Muscle layer of duodenum (tissue), 2 donors: Measurements from ENCODE around the gene TXLNG.
"Not testable (repeated sequence)": the region's sequence is repeated elsewhere in the genome, so short reads cannot be mapped to it uniquely, and the experiment has no call there.

Source experiments
- H3K27ac ChIP-seq: one replicate; pipeline ENCODE4 v1.7.0; 2013; ENCODE audit warnings: mild to moderate bottlenecking, low read length
- H3K27me3 ChIP-seq: one replicate; pipeline ENCODE4 v1.7.0; 2013; ENCODE audit warnings: low read depth, mild to moderate bottlenecking, control low read depth, low read length
- H3K36me3 ChIP-seq, 2 donors: one replicate each; pipeline ENCODE4 v1.7.0; 2013; ENCODE audit warnings: low read length in 2 of 2, control low read depth in 1 of 2, mild to moderate bottlenecking in 1 of 2; ENCODE audit not compliant: insufficient read depth in 2 of 2, control insufficient read depth in 1 of 2
- H3K4me1 ChIP-seq, 2 donors: one replicate each; pipeline ENCODE4 v1.7.0; 2013; ENCODE audit warnings: low read length in 2 of 2, mild to moderate bottlenecking in 2 of 2, control low read depth in 1 of 2, moderate library complexity in 1 of 2; ENCODE audit not compliant: insufficient read depth in 2 of 2, control insufficient read depth in 1 of 2
- H3K4me3 ChIP-seq, 2 donors: one replicate each; pipeline ENCODE4 v1.7.0; 2013; ENCODE audit warnings: low read length in 2 of 2, low read depth in 1 of 2, mild to moderate bottlenecking in 1 of 2
- H3K9me3 ChIP-seq, 2 donors: one replicate each; pipeline ENCODE4 v1.7.0; 2013; ENCODE audit warnings: low read length in 2 of 2, control low read depth in 1 of 2, mild to moderate bottlenecking in 1 of 2; ENCODE audit not compliant: control insufficient read depth in 1 of 2
- donor health status: healthy.

The TXLNG gene

GRCh38 chrX:16839852-16840460, 53.7 kb downstream of the TXLNG start:
- Histone ChIP-seq H3K4me3 (no peak overlapping the region), H3K27ac (no peak overlapping the region), H3K9me3 (no peaks in the 10 kb centered on the region), H3K4me1 (peaks cover 0 to 2% of the 10 kb centered on the region in 2 donors), H3K27me3 (no peaks in the 10 kb centered on the region), H3K36me3 (peaks cover 15 to 25% of the 10 kb centered on the region in 2 donors)

- Histone ChIP-seq H3K27me3 (no peaks in the 10 kb centered on the region), H3K36me3 (peaks cover 30 to 32% of the 10 kb centered on the region in 2 donors), H3K4me3 (no peak overlapping the region), H3K4me1 (peaks cover 0 to 2% of the 10 kb centered on the region in 2 donors), H3K9me3 (no peaks in the 10 kb centered on the region), H3K27ac (no peak overlapping the region)
These were observed 56.4 kb downstream of the TXLNG start for GRCh38 chrX:16842684-16843083.

DNA sequence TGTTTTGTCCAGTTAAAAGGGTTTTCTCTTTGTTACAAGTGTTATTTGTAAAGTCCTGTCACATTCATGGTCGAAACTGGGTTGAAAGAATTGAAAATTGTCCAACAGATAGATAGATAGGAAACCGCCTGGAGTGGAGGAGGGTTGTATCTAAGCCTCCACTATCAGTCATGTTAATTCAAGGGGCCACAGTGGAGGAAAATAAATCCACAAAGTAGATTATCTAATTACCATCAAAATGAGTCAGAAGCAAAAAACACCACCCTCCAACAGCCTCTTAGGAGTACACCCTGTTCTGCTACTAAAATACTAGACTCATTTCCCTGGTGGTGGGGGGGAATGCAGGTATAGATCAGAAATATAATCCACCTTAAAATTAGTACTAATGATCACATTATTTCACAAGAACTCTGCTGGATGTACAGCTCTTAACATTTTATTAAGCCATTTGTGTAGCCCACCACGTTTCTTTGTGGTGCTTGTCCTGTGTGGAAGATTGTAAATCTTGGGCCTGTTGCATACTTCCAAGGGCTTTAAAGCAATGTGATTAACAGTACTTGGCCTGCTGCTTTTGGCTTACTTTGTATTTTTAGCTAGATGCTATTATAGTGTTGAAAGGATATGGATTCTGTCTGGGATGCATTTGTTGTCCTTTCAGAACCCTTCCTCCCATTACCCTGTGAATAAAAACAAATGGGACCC, 57.1 kb downstream of the TXLNG start:
- Histone ChIP-seq H3K36me3 (peaks cover 30 to 33% of the 10 kb centered on the region in 2 donors), H3K4me3 (no peak overlapping the region), H3K27ac (no peak overlapping the region), H3K27me3 (no peaks in the 10 kb centered on the region), H3K9me3 (no peaks in the 10 kb centered on the region), H3K4me1 (peaks cover 0 to 2% of the 10 kb centered on the region in 2 donors)

DNA sequence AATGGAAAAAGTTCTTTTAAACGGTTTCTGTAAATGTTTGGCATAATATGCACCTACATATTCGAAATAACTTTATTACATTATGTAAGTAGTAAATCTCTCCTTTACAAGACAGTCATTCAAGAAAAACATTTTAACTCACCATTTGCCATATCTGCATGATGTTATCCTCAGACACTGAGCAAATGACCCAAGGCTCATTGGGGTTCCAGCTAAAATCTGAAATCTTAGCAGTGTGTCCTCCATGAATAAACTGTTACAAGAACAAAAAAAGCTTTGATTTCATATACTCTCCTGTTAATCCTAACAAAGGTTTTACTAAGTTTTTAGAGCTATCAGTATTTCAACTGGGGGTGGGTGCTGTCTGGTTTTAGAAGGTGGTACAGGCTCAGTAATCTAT, 59.4 kb downstream of the TXLNG start:
- H3K36me3 ChIP-seq: peaks cover 25 to 33% of the 10 kb centered on the region in 2 donors
- no peaks in the 10 kb centered on the region for H3K4me1 ChIP-seq
- H3K27me3 ChIP-seq: no peaks in the 10 kb centered on the region
- H3K27ac ChIP-seq: no peak overlapping the region
- H3K9me3 ChIP-seq: no peaks in the 10 kb centered on the region
- no peak overlapping the region for H3K4me3 ChIP-seq

DNA sequence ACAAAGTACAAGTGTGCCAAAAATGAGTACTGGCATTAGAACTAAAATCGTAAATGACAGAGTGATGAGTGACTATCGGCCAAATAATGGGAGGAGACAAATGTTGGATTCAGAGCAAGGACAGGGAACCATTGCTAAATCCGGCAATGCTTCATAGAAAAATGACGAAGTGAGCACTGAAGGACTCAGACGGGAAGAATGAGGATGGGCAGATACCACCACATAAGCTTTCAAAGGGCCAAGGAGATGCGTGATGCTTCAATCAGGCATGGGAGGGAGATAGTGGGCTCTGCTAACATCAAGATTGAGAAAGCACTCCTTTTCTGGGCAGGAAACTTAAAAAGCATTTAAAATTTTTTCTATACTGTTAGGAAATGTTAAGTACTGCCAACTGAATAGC, 62.3 kb downstream of the TXLNG start:
- H3K27ac ChIP-seq: no peak overlapping the region

DNA sequence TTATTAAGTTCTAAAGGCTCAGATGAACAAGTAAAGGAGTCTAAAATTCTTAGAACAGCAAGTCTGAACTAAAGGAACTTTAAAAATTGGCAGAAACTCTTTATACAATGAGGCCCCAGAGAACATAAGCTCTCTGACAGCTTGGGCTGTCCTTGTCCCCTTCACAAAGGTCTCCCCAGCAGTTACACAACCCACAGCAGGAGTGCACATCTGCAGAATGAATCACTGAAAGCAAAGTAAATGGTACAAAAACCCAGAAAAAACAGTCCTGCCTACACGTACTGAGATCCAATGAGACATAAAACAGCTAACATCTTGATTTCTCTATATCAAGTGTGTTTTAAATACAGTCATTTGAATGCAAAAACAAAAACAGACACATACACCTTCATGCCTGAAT, 65.2 kb downstream of the TXLNG start:
- Histone ChIP-seq H3K4me1 (no peaks in the 10 kb centered on the region), H3K27me3 (no peaks in the 10 kb centered on the region), H3K27ac (no peak overlapping the region), H3K4me3 (no peak overlapping the region), H3K9me3 (no peaks in the 10 kb centered on the region), H3K36me3 (peaks cover 16 to 18% of the 10 kb centered on the region in 2 donors)

More for the DNA sequence above, 62.3 kb downstream of the TXLNG start:
- Histone ChIP-seq H3K36me3 (peaks cover 26 to 31% of the 10 kb centered on the region in 2 donors), H3K4me1 (no peaks in the 10 kb centered on the region), H3K9me3 (no peaks in the 10 kb centered on the region), H3K4me3 (no peak overlapping the region), H3K27me3 (no peaks in the 10 kb centered on the region)

GRCh38 chrX:16851827-16852226, 65.6 kb downstream of the TXLNG start:
- Histone ChIP-seq H3K27ac (no peak overlapping the region), H3K27me3 (no peaks in the 10 kb centered on the region), H3K4me3 (no peak overlapping the region), H3K4me1 (no peaks in the 10 kb centered on the region), H3K36me3 (peaks cover 17 to 20% of the 10 kb centered on the region in 2 donors), H3K9me3 (no peaks in the 10 kb centered on the region)

- Histone ChIP-seq H3K27me3 (no peaks in the 10 kb centered on the region), H3K9me3 (no peaks in the 10 kb centered on the region), H3K4me1 (no peaks in the 10 kb centered on the region), H3K4me3 (no peak overlapping the region), H3K36me3 (peaks cover 25% of the 10 kb centered on the region in 2 donors), H3K27ac (no peak overlapping the region)
These were observed 66.4 kb downstream of the TXLNG start for GRCh38 chrX:16852617-16853179.

DNA sequence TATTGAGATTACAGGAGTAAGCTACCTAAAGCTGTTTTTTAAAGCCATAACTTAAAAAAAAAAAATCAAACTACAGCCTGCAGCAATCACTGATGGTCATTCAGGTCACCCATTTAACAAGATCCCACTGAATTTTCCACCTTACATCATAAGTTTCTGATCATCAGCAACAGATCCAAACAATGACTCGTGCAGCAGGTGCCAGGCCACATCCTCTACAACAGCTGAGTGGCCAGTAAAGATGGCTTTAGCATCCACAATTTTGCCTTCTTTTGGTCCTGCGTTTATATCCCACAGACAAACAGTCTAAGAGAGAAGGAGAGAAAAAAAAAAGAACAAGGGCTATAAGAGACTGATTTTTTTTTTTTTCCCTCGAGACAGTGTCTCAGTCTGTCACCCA, 67.3 kb downstream of the TXLNG start:
- peaks cover 21 to 26% of the 10 kb centered on the region in 2 donors for H3K36me3 ChIP-seq
- no peak overlapping the region for H3K4me3 ChIP-seq
- no peaks in the 10 kb centered on the region for H3K9me3 ChIP-seq
- H3K27me3 ChIP-seq: no peaks in the 10 kb centered on the region
- no peaks in the 10 kb centered on the region for H3K4me1 ChIP-seq
- H3K27ac ChIP-seq: no peak overlapping the region

- Histone ChIP-seq H3K36me3 (peaks cover 26% of the 10 kb centered on the region in 2 donors), H3K9me3 (no peaks in the 10 kb centered on the region), H3K4me3 (no peak overlapping the region), H3K27ac (no peak overlapping the region), H3K27me3 (no peaks in the 10 kb centered on the region), H3K4me1 (no peaks in the 10 kb centered on the region)
These were observed 69.3 kb downstream of the TXLNG start for GRCh38 chrX:16855363-16856075.

GRCh38 chrX:16856076-16856404, 69.8 kb downstream of the TXLNG start:
- not testable (repeated sequence) for H3K27me3 ChIP-seq, H3K4me1 ChIP-seq, H3K4me3 ChIP-seq, H3K27ac ChIP-seq, H3K9me3 ChIP-seq
- H3K36me3 ChIP-seq: peaks cover 26% of the 10 kb centered on the region in 2 donors
